K562 treated with DMSO at 1 percent for 24 hours (cell line): ENCODE results near the gene PAFAH1B1. TPM values are rescaled to one million over a fixed set of nuclear protein-coding genes. Genes with fewer than 3 reads are reported as not detected.

Experiments used
- total RNA-seq: library from RNA; unstranded; fragments of 300-600 nt; gene quantifications from 2 replicates; pipeline ENCODE4 v1.2.3, GENCODE V29; 2022; ENCODE audit warnings: low read depth; ENCODE audit not compliant: insufficient read depth

Gene PAFAH1B1
- total RNA-seq, result 22.1 and 28.6 TPM in 2 replicates

DNA sequence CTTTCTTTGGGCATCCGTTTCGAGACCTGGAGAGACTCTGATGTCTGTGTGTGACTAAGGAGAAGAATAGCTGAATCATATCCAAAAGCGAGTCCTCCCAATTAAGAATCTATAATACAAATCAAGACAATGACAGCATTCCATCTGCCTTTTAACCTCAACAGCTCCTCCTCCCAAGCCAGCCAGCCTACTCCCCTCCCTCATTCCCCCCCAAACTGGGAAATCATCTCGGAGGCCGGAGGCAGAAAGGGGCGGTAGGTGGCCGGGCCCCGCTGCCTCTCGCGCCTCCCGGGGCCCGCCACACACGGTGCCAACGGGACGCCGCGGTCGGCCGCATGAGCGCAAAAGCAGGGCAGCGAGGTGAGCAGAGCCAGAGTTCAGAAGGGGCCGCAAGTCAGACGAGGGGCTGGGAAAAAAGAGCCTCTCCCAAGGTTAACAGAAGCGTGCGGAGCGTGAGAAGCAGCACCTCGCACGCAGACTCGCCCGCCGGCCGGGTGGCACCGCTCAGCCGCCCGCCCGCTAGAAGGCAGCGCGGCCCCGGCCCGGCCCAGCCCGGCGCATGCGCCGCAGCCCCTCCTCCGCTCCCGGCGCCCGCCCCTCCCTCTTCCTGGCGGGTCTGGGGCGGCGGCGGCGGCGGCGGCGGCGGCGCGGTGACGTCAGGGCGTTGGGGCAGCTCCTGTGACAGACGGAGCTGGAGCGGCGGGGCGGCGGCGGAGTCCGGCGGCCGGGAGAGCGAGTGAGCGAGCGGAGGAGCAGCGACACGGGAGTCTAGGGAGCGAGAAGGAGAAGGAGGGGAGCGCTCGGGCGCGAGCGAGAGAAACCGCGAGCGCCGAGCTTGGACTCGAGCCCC, at the start of gene PAFAH1B1:
TSS of gene PAFAH1B1 (plus strand) at position 684 of the 850 bp plus-strand sequence. CDS start 44,635 bp downstream, outside the sequence.

GRCh38 chr17:2711608-2712299, 118.3 kb downstream of the PAFAH1B1 start, which contains the start of gene CLUH:
TSS of gene CLUH (minus strand) at chr17:2711764. CDS start at chr17:2711661, 103 bp downstream.

Other genes with a start within 250 kb of the PAFAH1B1 start
- 7.8 and 10.4 TPM in 2 replicates for gene MNT, start 192.6 kb upstream of the PAFAH1B1 start, total RNA-seq
- gene METTL16, start 81.8 kb upstream of the PAFAH1B1 start, total RNA-seq, result 6.3 and 8.6 TPM in 2 replicates
- 38.2 and 49.5 TPM in 2 replicates for gene CLUH, start 118.1 kb downstream of the PAFAH1B1 start, total RNA-seq
- not detected in 2 replicates for gene CCDC92B, start 156.0 kb downstream of the PAFAH1B1 start, total RNA-seq
- 0.17 TPM in 1 of 2 replicates, not detected in the other for gene RAP1GAP2, start 202.8 kb downstream of the PAFAH1B1 start, total RNA-seq